Testis (tissue), 3 donors: ENCODE measurements around the gene ADGRD1. TPM values are rescaled to one million over a fixed set of nuclear protein-coding genes. Genes with fewer than 3 reads are reported as not detected.
"Not testable (repeated sequence)": the region's sequence is repeated elsewhere in the genome, so short reads cannot be mapped to it uniquely, and the experiment has no call there.

Experiments used
- DNase-seq: peaks from one replicate; pipeline ENCODE4 v3.0.0-alpha.2; 2019
- H3K27ac ChIP-seq, 2 donors: fragments of 200-600 bp; sonication (generic); one replicate each; pipeline ENCODE4 v1.5.1; 2019
- H3K27me3 ChIP-seq: fragments of 200-600 bp; sonication (generic); one replicate; pipeline ENCODE4 v1.5.1; 2019
- H3K36me3 ChIP-seq: fragments of 200-600 bp; sonication (generic); one replicate; pipeline ENCODE4 v1.5.1; 2017; ENCODE audit warnings: low read depth; ENCODE audit errors: missing control alignments
- H3K4me1 ChIP-seq: fragments of 200-600 bp; sonication (generic); one replicate; pipeline ENCODE4 v1.5.1; 2019
- H3K4me3 ChIP-seq, 2 donors: fragments of 200-600 bp; sonication (generic); one replicate each; pipeline ENCODE4 v1.5.1; 2017 to 2019
- H3K9me3 ChIP-seq: fragments of 200-600 bp; sonication (generic); one replicate; pipeline ENCODE4 v1.5.1; 2017
- CTCF ChIP-seq, 3 experiments: fragments of 450-650 bp in 2 of 3; fragments of 200-600 bp in 1 of 3; sonication (generic) in 1 of 3; IDR thresholded peaks; one replicate each; pipeline ENCODE4 v1.5.1; 2016 to 2019; ENCODE audit warnings: antibody characterized with exemption in 3 of 3, mild to moderate bottlenecking in 2 of 3, moderate library complexity in 1 of 3
- POLR2A ChIP-seq: fragments of 450-650 bp; IDR thresholded peaks from one replicate; pipeline ENCODE4 v1.6.1; 2017; ENCODE audit warnings: antibody characterized with exemption, mild to moderate bottlenecking, moderate library complexity
- WGBS, 2 donors: methylation state at CpG; one replicate each; pipeline ENCODE4 v1.1.5; 2018; 5-methylcytosine and 5-hydroxymethylcytosine counted together
- intact Hi-C: fragments of 100-400 bp; cut with DNase I; formaldehyde crosslinking; loops from one replicate; pipeline ENCODE4 v1.15.1; 2023; ENCODE audit warnings: low total_unique reads
- polyA plus RNA-seq: library from polyadenylated mRNA; stranded (reverse); fragments of 350-450 nt; fragmentation: Illumina TruSeq; extraction: RNeasy Lipid Tissue Mini Kit (QIAGEN cat#74804); gene quantifications from one replicate; pipeline ENCODE4 v1.2.3, GENCODE V29; 2014; ENCODE audit warnings: low read depth, low replicate concordance; ENCODE audit not compliant: insufficient read depth
- total RNA-seq, 2 donors: library from RNA; depleted of rRNA; stranded (reverse); fragments of >200 nt; gene quantifications; one replicate each; pipeline ENCODE4 v1.2.3, GENCODE V29; 2016

ADGRD1 gene
- total and polyA plus RNA-seq, 3 donors from 2014 or later = 27.2 to 43.2 (median 42.8) TPM

GRCh38 chr12:131124487-131125280 is 171.0 kb downstream of the ADGRD1 start:
- H3K27ac ChIP-seq = no peak overlapping the region
- H3K4me1 ChIP-seq = peaks cover 4% of the 10 kb centered on the region
- H3K9me3 ChIP-seq = no peaks in the 10 kb centered on the region
- H3K36me3 ChIP-seq = no peaks in the 10 kb centered on the region
- DNase-seq = no peak
- intact Hi-C loops = no loop called here
- 94% methylated on average over 19 of the region's 19 CpGs for WGBS, 2 donors
- H3K27me3 ChIP-seq = no peaks in the 10 kb centered on the region
- no peak for TF ChIP-seq POLR2A
- TF ChIP-seq CTCF (IDR thresholded peaks at IDR 0.05) = no peak
- H3K4me3 ChIP-seq = no peak overlapping the region

GRCh38 chr12:131126662-131127173 is 173.0 kb downstream of the ADGRD1 start:
- no peak for DNase-seq
- no peak for TF ChIP-seq CTCF (IDR thresholded peaks at IDR 0.05)
- no peak for TF ChIP-seq POLR2A
- intact Hi-C loops = no loop called here
- Histone ChIP-seq H3K9me3 (no peaks in the 10 kb centered on the region), H3K27ac (no peak overlapping the region), H3K4me3 (no peak overlapping the region), H3K4me1 (peaks cover 4% of the 10 kb centered on the region), H3K36me3 (no peaks in the 10 kb centered on the region), H3K27me3 (no peaks in the 10 kb centered on the region)
- WGBS, 2 donors = 87 to 95% methylated on average over 7 of the region's 7 CpGs

- Histone ChIP-seq H3K27ac (no peak overlapping the region), H3K4me1 (peaks cover 10% of the 10 kb centered on the region), H3K36me3 (no peaks in the 10 kb centered on the region), H3K27me3 (no peaks in the 10 kb centered on the region), H3K9me3 (no peaks in the 10 kb centered on the region), H3K4me3 (no peak overlapping the region)
- DNase-seq = no peak
- TF ChIP-seq POLR2A (no peak), CTCF (IDR thresholded peaks at IDR 0.05) (no peak)
- intact Hi-C loops = no loop called here
- 95 to 97% methylated on average over 3 to 6 of the region's 6 CpGs for WGBS, 2 donors
Observed at GRCh38 chr12:131128556-131128955, 174.8 kb downstream of the ADGRD1 start.

DNA sequence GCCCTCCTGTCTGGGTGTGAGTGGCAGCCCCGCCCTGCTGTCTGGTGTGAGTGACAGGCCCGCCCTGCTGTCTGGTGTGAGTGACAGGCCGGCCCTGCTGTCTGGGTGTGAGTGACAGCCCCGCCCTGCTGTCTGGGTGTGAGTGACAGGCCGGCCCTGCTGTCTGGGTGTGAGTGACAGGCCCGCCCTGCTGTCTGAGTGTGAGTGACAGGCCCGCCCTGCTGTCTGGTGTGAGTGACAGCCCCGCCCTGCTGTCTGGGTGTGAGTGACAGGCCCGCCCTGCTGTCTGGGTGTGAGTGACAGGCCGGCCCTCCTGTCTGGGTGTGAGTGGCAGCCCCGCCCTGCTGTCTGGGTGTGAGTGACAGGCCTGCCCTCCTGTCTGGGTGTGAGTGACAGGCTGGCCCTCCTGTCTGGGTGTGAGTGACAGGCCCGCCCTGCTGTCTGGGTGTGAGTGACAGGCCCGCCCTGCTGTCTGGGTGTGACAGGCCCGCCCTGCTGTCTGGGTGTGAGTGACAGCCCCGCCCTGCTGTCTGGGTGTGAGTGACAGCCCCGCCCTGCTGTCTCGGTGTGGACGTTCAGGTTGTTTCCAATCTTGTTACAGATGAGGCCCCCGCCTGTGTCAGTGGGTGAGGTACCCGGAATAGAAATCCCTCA is 175.4 kb downstream of the ADGRD1 start:
- H3K36me3 ChIP-seq, H3K27ac ChIP-seq, H3K9me3 ChIP-seq, H3K4me3 ChIP-seq, H3K27me3 ChIP-seq, DNase-seq, intact Hi-C loops: not testable (repeated sequence)
- H3K4me1 ChIP-seq = peaks cover 10% of the 10 kb centered on the region
- WGBS, 2 donors = 79 to 81% methylated on average over 7 to 18 of the region's 20 CpGs

GRCh38 chr12:131129839-131130238 is 176.1 kb downstream of the ADGRD1 start:
- DNase-seq = no peak
- H3K27ac ChIP-seq = no peak overlapping the region
- 76 to 89% methylated on average over 11 of the region's 11 CpGs for WGBS, 2 donors

More at GRCh38 chr12:131129839-131130238, 176.1 kb downstream of the ADGRD1 start:
- TF ChIP-seq CTCF (IDR thresholded peaks at IDR 0.05) = no peak
- H3K9me3 ChIP-seq = no peaks in the 10 kb centered on the region
- H3K36me3 ChIP-seq = no peaks in the 10 kb centered on the region
- H3K4me3 ChIP-seq = no peak overlapping the region
- H3K4me1 ChIP-seq = peaks cover 10% of the 10 kb centered on the region
- H3K27me3 ChIP-seq = no peaks in the 10 kb centered on the region
- intact Hi-C loops = no loop called here
